Skeletal muscle satellite cell (primary cell): ENCODE results near the gene RIPPLY3. TPM values are rescaled to one million over a fixed set of nuclear protein-coding genes. Genes with fewer than 3 reads are reported as not detected.

Source experiments
- H3K27me3 ChIP-seq: 2 replicates; pipeline ENCODE4 v1.7.0; 2013; ENCODE audit warnings: low read length; ENCODE audit not compliant: control insufficient read depth, insufficient read depth
- H3K36me3 ChIP-seq: 2 replicates; pipeline ENCODE4 v1.7.0; 2013; ENCODE audit warnings: mild to moderate bottlenecking, control low read depth, low read length; ENCODE audit not compliant: insufficient read depth
- H3K4me1 ChIP-seq: 2 replicates; pipeline ENCODE4 v1.7.0; 2013; ENCODE audit warnings: low read length; ENCODE audit not compliant: control insufficient read depth, insufficient read depth
- H3K4me2 ChIP-seq: 2 replicates; pipeline ENCODE4 v1.7.0; 2013; ENCODE audit warnings: mild to moderate bottlenecking, low read length
- H3K4me3 ChIP-seq: 2 replicates; pipeline ENCODE4 v1.7.0; 2013; ENCODE audit warnings: low read length
- H3K9ac ChIP-seq: 2 replicates; pipeline ENCODE4 v1.7.0; 2013; ENCODE audit warnings: mild to moderate bottlenecking, low read depth, low read length, moderate library complexity
- H3K9me3 ChIP-seq: replicated peaks from 2 replicates; pipeline ENCODE4 v1.7.0; 2013; ENCODE audit warnings: mild to moderate bottlenecking, control low read depth, low read length
- small RNA-seq: library from RNA; depleted of rRNA; stranded (forward); fragments of <200 nt; gene quantifications from one replicate; pipeline ENCODE3, GENCODE V24; 2012

The RIPPLY3 gene

DNA sequence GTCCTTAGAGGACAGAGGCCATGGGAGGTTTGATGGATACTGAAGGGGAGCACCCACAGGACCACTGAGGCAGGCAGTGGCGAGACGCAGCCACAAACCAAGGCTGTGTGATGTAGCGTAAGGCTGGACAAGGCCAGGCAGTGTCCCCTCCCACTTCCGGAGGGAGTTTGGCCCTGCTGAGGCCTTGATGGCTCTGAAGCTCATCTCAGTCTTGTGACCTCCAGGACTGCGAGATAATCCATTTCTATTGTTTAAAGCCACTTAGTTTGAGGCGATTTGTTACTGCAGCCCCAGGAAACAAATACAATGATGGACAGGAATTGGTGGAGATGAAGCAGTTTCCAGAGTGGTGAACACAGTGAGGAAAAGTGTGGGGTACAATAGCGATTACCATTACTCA, 51.1 kb downstream of the RIPPLY3 start:
- peaks cover 22% of the 10 kb centered on the region for H3K4me1 ChIP-seq
- H3K4me3 ChIP-seq = no peak overlapping the region
- no peaks in the 10 kb centered on the region for H3K36me3 ChIP-seq
- H3K4me2 ChIP-seq = no peak overlapping the region
- no peaks in the 10 kb centered on the region for H3K9me3 ChIP-seq
- peaks cover 6% of the 10 kb centered on the region for H3K27me3 ChIP-seq
- no peak overlapping the region for H3K9ac ChIP-seq

DNA sequence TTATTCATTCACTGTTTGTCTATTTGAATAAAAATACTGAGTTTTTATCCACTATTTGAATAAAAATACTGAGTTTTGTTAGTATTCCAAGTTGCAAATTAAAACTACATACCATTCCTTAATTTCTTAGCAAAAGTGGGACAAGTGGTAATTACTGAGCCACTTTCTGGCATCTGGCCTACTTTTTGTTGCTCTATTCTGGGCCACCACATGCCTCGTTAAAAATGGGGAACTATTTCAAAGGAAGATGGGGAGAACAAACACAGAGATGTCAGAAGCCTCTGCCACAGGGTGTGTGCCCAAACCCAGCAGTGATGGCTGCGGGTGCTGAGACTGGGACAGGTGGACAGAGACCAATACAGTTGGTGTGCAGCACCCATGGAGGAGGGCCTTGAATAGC, 51.8 kb downstream of the RIPPLY3 start:
- Histone ChIP-seq H3K4me3 (no peak overlapping the region), H3K9ac (no peak overlapping the region), H3K27me3 (peaks cover 5% of the 10 kb centered on the region), H3K4me1 (peaks cover 22% of the 10 kb centered on the region), H3K4me2 (no peak overlapping the region), H3K9me3 (no peaks in the 10 kb centered on the region), H3K36me3 (no peaks in the 10 kb centered on the region)

DNA sequence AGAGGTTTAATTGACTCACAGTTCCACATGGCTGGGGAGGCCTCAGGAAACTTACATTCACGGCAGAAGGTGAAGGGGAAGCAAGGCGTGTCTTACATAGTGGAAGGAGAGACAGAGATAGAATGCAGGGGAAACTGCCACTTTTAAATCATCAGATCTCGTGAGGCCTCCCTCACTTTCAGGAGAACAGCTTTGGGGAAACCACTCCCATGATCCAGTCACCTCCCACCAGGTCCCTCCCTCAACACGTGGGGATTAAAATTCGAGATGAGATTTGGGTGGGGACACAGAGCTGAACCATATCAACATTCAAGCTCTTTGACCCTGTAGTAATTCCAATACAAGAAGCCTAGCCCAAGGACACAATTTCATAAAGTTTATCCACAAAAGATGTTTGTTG, 52.7 kb downstream of the RIPPLY3 start:
- Histone ChIP-seq H3K9ac (no peak overlapping the region), H3K4me2 (no peak overlapping the region), H3K9me3 (no peaks in the 10 kb centered on the region), H3K4me1 (peaks cover 22% of the 10 kb centered on the region), H3K36me3 (no peaks in the 10 kb centered on the region), H3K27me3 (no peaks in the 10 kb centered on the region), H3K4me3 (no peak overlapping the region)

DNA sequence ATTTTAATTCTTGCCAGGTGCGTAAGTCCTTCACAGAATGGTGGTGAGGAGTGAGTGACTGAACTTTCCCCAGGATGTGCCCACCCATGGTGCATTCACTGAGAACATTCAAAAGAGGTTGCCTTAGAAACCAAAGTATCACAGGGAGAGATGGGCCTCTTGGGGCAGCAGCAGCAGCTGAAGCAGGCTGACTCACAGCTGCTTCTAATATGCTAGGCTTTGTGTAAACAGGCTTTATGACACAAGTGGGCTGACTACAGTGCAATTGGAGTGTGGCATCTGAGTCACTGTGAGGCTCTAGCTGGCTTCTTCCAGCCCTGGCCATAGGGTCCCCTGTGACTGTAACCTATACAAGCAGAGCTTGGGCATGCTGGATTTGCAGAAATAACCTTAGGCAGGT, 53.8 kb downstream of the RIPPLY3 start:
- Histone ChIP-seq H3K4me3 (peak overlapping the region; percentile 6), H3K9me3 (no peaks in the 10 kb centered on the region), H3K4me1 (peaks cover 22% of the 10 kb centered on the region), H3K9ac (peak overlapping the region; percentile 29), H3K27me3 (no peaks in the 10 kb centered on the region), H3K36me3 (no peaks in the 10 kb centered on the region), H3K4me2 (peak overlapping the region; percentile 56)

DNA sequence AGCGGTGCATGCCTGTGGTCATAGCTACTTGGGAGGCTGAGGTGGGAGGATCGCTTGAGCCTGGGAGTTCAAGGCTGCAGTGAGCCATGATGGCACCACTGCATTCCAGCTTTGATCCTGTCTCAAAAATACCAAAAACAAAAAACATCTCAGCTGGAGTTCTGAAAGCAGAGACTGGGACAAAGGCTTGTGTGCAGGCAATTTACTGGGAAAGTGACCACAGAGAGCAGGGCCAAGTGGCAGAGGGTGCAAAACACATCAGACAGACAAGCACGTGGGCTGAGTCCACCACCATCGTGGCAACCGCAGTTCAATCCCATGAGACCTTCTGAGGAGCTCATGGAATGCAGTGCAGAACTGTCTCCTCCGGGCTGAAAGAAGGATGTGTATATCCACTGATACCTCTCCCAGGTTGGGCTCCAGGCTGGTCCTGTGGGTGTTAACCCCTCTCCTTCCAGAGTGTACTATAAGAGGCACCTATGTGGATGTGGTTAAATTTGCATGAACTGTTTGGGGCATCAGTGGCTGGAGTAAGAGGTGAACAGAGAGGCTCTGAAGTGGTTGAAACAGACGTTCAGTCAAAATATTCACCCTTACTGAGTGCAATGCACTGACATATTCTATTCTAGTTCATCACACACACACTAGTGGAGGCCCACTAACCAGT, 55.6 kb downstream of the RIPPLY3 start:
- no peaks in the 10 kb centered on the region for H3K27me3 ChIP-seq
- no peak overlapping the region for H3K9ac ChIP-seq
- H3K4me1 ChIP-seq = peaks cover 22% of the 10 kb centered on the region

DNA sequence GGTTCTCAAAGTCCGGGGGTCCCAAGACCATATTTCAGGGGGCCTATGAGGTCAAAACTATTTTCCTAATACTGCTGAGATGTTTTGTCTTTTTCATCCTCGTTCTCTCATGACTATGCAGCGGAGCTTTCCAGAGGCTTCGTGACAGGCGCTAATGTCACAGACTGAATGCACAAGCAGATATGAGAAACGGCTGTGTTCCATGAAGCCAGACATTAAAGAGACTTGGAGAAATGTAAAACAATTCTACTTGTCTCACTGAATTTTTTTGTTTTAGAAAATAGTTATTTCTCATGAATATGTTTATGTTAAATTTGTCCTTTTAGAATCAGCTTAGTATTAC, 56.1 kb downstream of the RIPPLY3 start:
- Histone ChIP-seq H3K4me3 (no peak overlapping the region), H3K4me1 (peaks cover 22% of the 10 kb centered on the region), H3K36me3 (no peaks in the 10 kb centered on the region), H3K9me3 (no peaks in the 10 kb centered on the region), H3K9ac (no peak overlapping the region), H3K27me3 (no peaks in the 10 kb centered on the region), H3K4me2 (no peak overlapping the region)

More for the DNA sequence above, 55.6 kb downstream of the RIPPLY3 start:
- Histone ChIP-seq H3K4me2 (no peak overlapping the region), H3K9me3 (no peaks in the 10 kb centered on the region), H3K36me3 (no peaks in the 10 kb centered on the region), H3K4me3 (no peak overlapping the region)

DNA sequence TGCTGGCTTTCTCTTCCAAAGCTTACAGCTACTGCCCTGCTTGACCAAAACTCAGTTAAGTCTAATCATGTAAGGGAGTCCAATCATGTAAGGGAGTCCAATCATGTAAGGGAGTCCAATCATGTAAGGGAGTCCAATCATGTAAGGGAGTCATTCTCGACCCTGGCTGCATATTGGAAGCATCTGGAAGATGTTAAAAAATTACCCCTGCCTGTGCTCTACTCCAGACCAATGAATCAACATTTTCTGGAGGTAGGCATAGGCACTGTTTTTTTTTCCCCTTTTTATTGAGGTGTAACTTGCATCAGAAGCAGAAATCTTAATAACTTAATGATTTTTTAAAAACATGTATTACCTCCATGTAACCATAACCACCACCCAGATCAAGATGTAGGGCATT, 56.9 kb downstream of the RIPPLY3 start:
- H3K4me2 ChIP-seq = no peak overlapping the region
- peaks cover 22% of the 10 kb centered on the region for H3K4me1 ChIP-seq
- no peak overlapping the region for H3K9ac ChIP-seq
- no peak overlapping the region for H3K4me3 ChIP-seq
- no peaks in the 10 kb centered on the region for H3K27me3 ChIP-seq
- H3K9me3 ChIP-seq = no peaks in the 10 kb centered on the region
- H3K36me3 ChIP-seq = peaks cover under 1% of the 10 kb centered on the region

DNA sequence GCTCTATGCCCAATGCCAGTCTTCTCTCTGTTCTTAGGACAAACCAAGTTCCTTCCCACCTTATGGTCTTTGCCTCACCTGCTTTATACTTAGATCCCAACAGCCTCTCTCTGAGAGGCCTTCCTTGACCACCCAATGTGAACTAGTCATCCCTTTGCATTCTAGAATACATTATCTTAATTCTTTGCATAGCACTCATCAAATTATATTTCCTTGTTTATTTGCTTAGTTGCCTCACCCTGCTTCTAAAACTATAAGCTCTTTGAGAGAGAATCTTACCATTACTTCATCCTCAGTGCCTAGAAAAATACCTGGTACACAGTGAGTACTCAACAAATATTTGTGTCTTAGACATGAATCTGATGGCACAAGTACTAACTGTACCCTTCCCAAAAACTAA, 58.3 kb downstream of the RIPPLY3 start:
- Histone ChIP-seq H3K36me3 (peaks cover 5% of the 10 kb centered on the region), H3K9ac (no peak overlapping the region), H3K4me1 (peaks cover 21% of the 10 kb centered on the region), H3K4me3 (no peak overlapping the region), H3K4me2 (no peak overlapping the region), H3K27me3 (no peaks in the 10 kb centered on the region), H3K9me3 (no peaks in the 10 kb centered on the region)

DNA sequence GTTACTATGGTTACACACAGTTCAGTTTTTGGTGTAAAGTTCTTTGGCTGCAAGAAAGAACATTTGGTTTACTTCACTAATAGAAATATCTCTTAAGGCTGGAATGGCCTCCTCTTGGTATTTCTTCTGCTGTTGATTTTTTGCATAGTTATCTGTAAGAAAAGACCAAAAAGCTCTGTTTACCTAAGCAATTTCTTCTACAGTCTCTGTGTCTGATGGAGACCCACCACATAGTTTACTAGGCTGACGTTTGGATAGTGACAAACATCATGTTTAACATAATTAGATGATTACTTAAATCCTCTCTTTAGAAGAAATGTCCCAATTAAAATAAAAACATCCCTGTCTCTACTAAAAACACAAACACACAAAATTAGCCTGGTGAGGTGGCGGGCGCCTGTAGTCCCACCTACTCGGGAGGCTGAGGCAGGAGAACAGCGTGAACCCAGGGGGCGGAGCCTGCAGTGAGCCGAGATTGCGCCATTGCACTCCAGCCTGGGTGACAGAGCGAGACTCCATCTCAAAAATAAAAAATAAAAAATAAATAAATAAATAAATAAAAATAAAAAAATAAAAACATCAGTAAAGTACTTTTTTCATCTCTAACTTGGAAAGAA, 59.2 kb downstream of the RIPPLY3 start:
- H3K4me3 ChIP-seq = no peak overlapping the region
- no peak overlapping the region for H3K4me2 ChIP-seq
- H3K36me3 ChIP-seq = peaks cover 12% of the 10 kb centered on the region
- H3K9me3 ChIP-seq = no peaks in the 10 kb centered on the region
- H3K9ac ChIP-seq = no peak overlapping the region
- peaks cover 14% of the 10 kb centered on the region for H3K4me1 ChIP-seq
- H3K27me3 ChIP-seq = no peaks in the 10 kb centered on the region

Small RNA genes lying within 50 kb of the gene (small RNA-seq; reads per million reads assigned to genes)
- gene RF00019 = not detected
- not detected for gene RNU6-696P
